ENCODE data around the gene ATXN1. TPM values are rescaled to one million over a fixed set of nuclear protein-coding genes. Genes with fewer than 3 reads are reported as not detected.

Gene ATXN1
- polyA plus RNA-seq, 1 donor = 13.6 TPM

DNA sequence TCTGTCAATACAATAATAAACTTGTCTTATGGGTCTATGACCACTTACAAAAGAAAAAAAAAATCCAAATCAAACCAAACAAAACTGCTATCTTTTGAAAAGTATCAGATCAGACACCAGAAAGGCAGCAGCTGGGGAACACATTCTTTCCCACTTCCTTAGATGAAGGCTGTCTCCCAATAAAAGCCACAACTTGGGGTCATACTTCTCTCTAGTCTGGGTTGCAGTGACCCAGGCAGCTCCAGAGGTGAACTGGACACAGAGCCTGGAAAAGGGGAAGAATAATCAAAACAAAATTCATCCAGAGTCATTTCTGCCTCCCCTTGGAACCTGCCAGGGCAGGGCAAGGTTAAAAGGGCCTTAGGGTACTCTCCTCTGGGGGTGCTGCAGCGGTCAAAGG is 19.1 kb downstream of the ATXN1 start:
- Histone ChIP-seq H3K27ac (ENCODE audit: low read length) (no peak overlapping the region), H3K9me3 (ENCODE audit: control insufficient read depth, low read depth, low read length) (no peaks in the 10 kb centered on the region), H3K4me1 (ENCODE audit: control insufficient read depth, insufficient read depth, low read length) (peaks cover 9% of the 10 kb centered on the region), H3K4me3 (ENCODE audit: low read length) (no peak overlapping the region), H3K36me3 (ENCODE audit: control insufficient read depth, insufficient read depth, low read length) (peaks cover 5% of the 10 kb centered on the region), H3K27me3 (ENCODE audit: control insufficient read depth, insufficient read depth, low read length) (no peaks in the 10 kb centered on the region)
- WGBS (ENCODE audit: insufficient coverage, low lambda C conversion rate) = no CpG with 5 or more reads among the region's 1 CpG
- DNase-seq = no peak

GRCh38 chr6:16741112-16742016 is 19.9 kb downstream of the ATXN1 start:
- no peak overlapping the region for H3K27ac ChIP-seq (ENCODE audit: low read length)
- WGBS (ENCODE audit: insufficient coverage, low lambda C conversion rate) = 67% methylated on average over 4 of the region's 8 CpGs
- H3K27me3 ChIP-seq (ENCODE audit: control insufficient read depth, insufficient read depth, low read length) = no peaks in the 10 kb centered on the region
- peaks cover 5% of the 10 kb centered on the region for H3K36me3 ChIP-seq (ENCODE audit: control insufficient read depth, insufficient read depth, low read length)
- no peak for DNase-seq
- H3K4me1 ChIP-seq (ENCODE audit: control insufficient read depth, insufficient read depth, low read length) = peaks cover 4% of the 10 kb centered on the region
- H3K4me3 ChIP-seq (ENCODE audit: low read length) = no peak overlapping the region
- H3K9me3 ChIP-seq (ENCODE audit: control insufficient read depth, low read depth, low read length) = no peaks in the 10 kb centered on the region

GRCh38 chr6:16740097-16740496 is 21.2 kb downstream of the ATXN1 start:
- no peaks in the 10 kb centered on the region for H3K9me3 ChIP-seq (ENCODE audit: control insufficient read depth, low read depth, low read length)
- H3K4me1 ChIP-seq (ENCODE audit: control insufficient read depth, insufficient read depth, low read length) = no peaks in the 10 kb centered on the region
- DNase-seq = no peak
- no peak overlapping the region for H3K27ac ChIP-seq (ENCODE audit: low read length)
- no peaks in the 10 kb centered on the region for H3K27me3 ChIP-seq (ENCODE audit: control insufficient read depth, insufficient read depth, low read length)
- H3K36me3 ChIP-seq (ENCODE audit: control insufficient read depth, insufficient read depth, low read length) = peaks cover 5% of the 10 kb centered on the region
- H3K4me3 ChIP-seq (ENCODE audit: low read length) = no peak overlapping the region

DNA sequence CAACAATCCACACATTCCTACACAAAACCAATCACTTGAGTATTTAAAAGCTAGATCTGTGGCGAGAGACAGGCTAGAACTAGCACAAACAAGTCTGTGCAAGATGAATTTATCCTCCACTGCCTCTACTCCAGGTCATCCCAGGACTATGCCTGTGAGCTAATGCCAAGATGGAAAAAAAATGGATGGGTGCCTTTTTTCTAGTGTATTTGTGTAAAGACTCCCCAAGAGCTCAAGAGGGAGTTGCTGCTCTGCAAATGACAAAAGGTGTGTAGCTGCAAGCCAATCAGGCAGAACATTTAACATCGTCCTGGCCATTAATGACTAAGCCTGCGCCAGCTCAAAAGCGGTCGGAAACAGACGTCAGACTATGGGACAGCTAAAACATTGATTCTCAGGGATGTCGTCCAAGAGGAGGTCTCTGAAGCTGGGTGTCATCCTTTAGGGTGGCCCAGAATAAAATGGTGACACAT is 21.9 kb downstream of the ATXN1 start:
- Histone ChIP-seq H3K4me3 (ENCODE audit: low read length) (no peak overlapping the region), H3K36me3 (ENCODE audit: control insufficient read depth, insufficient read depth, low read length) (peaks cover 5% of the 10 kb centered on the region), H3K4me1 (ENCODE audit: control insufficient read depth, insufficient read depth, low read length) (no peaks in the 10 kb centered on the region), H3K27me3 (ENCODE audit: control insufficient read depth, insufficient read depth, low read length) (no peaks in the 10 kb centered on the region), H3K27ac (ENCODE audit: low read length) (no peak overlapping the region), H3K9me3 (ENCODE audit: control insufficient read depth, low read depth, low read length) (no peaks in the 10 kb centered on the region)
- no peak for DNase-seq
- no CpG with 5 or more reads among the region's 7 CpGs for WGBS (ENCODE audit: insufficient coverage, low lambda C conversion rate)

DNA sequence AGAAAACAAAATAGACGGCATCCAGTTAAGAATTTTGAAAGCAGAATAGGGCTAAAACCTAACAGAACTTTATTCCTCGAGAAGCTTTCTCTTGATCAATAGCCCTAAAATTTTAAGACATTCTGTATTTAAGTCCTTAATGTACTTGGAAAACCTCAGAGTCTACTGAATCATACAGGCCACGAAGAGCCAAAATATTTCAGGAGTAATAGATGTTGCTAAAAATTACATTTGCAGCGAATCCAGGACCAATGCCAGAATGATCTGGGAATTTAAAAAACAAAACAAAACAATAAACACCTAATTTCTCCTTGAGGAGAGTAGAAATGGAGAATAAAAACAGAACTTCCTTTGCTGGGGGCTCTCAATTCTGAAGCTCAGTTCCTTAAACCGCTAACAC is 23.3 kb downstream of the ATXN1 start:
- H3K9me3 ChIP-seq (ENCODE audit: control insufficient read depth, low read depth, low read length) = no peaks in the 10 kb centered on the region
- H3K36me3 ChIP-seq (ENCODE audit: control insufficient read depth, insufficient read depth, low read length) = peaks cover 5% of the 10 kb centered on the region
- 71% methylated on average over 1 of the region's 5 CpGs for WGBS (ENCODE audit: insufficient coverage, low lambda C conversion rate)
- no peak overlapping the region for H3K4me3 ChIP-seq (ENCODE audit: low read length)
- no peaks in the 10 kb centered on the region for H3K4me1 ChIP-seq (ENCODE audit: control insufficient read depth, insufficient read depth, low read length)
- no peaks in the 10 kb centered on the region for H3K27me3 ChIP-seq (ENCODE audit: control insufficient read depth, insufficient read depth, low read length)
- no peak for DNase-seq
- H3K27ac ChIP-seq (ENCODE audit: low read length) = no peak overlapping the region

DNA sequence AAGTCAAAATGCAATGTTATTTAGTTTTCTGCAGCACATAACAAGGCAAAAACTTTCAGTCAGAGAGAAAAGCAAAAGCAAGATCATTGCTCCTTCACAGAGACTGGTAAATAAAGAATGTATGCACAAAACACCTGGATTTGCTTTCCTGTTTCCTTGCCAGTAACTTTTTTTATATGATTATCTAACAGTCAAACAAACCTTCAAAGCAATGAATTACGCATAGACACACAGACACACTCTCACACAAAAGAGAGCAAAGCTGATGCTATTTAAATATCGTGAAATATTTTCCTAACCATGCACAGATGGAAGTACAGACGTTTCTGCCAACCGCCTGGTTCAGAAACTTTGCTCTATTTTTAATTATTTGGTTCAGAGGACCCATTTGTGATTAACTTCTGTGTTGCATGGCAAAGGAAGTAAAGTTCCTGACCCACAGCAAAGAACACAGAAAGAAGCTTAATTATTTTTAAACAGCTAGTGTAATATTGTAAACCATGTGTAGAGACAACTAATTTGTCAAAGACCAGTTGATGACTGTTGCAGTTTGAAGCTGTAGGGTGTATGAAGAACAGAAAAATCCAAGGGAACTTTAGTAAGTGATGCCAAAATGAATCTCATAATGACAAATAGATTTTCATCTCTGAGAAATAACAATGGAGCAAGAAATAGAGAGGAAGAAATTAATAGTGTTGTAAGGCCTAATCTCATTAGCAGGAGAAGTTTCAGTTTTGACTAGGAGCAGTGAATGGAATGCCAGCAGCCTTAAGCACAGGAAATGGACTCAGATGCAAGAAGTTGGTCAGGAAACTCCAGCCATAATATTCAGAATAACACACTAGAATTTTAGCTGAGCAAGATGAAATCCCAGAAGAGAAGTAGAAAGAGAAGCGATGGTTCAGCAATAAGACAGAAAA is 24.1 kb downstream of the ATXN1 start:
- Histone ChIP-seq H3K27me3 (ENCODE audit: control insufficient read depth, insufficient read depth, low read length) (no peaks in the 10 kb centered on the region), H3K4me1 (ENCODE audit: control insufficient read depth, insufficient read depth, low read length) (peaks cover under 1% of the 10 kb centered on the region), H3K36me3 (ENCODE audit: control insufficient read depth, insufficient read depth, low read length) (peaks cover 5% of the 10 kb centered on the region), H3K27ac (ENCODE audit: low read length) (peak overlapping the region; percentile 18), H3K4me3 (ENCODE audit: low read length) (no peak overlapping the region), H3K9me3 (ENCODE audit: control insufficient read depth, low read depth, low read length) (no peaks in the 10 kb centered on the region)
- DNase-seq = no peak
- WGBS (ENCODE audit: insufficient coverage, low lambda C conversion rate) = 62% methylated on average over 2 of the region's 5 CpGs

GRCh38 chr6:16735014-16735413 is 26.2 kb downstream of the ATXN1 start:
- Histone ChIP-seq H3K27me3 (ENCODE audit: control insufficient read depth, insufficient read depth, low read length) (no peaks in the 10 kb centered on the region), H3K4me3 (ENCODE audit: low read length) (no peak overlapping the region), H3K9me3 (ENCODE audit: control insufficient read depth, low read depth, low read length) (no peaks in the 10 kb centered on the region), H3K36me3 (ENCODE audit: control insufficient read depth, insufficient read depth, low read length) (peaks cover 5% of the 10 kb centered on the region), H3K27ac (ENCODE audit: low read length) (no peak overlapping the region), H3K4me1 (ENCODE audit: control insufficient read depth, insufficient read depth, low read length) (peaks cover 18% of the 10 kb centered on the region)
- 60% methylated on average over 2 of the region's 2 CpGs for WGBS (ENCODE audit: insufficient coverage, low lambda C conversion rate)
- DNase-seq = no peak

GRCh38 chr6:16733085-16733484 is 28.2 kb downstream of the ATXN1 start:
- no peak overlapping the region for H3K27ac ChIP-seq (ENCODE audit: low read length)
- peaks cover 28% of the 10 kb centered on the region for H3K4me1 ChIP-seq (ENCODE audit: control insufficient read depth, insufficient read depth, low read length)

DNA sequence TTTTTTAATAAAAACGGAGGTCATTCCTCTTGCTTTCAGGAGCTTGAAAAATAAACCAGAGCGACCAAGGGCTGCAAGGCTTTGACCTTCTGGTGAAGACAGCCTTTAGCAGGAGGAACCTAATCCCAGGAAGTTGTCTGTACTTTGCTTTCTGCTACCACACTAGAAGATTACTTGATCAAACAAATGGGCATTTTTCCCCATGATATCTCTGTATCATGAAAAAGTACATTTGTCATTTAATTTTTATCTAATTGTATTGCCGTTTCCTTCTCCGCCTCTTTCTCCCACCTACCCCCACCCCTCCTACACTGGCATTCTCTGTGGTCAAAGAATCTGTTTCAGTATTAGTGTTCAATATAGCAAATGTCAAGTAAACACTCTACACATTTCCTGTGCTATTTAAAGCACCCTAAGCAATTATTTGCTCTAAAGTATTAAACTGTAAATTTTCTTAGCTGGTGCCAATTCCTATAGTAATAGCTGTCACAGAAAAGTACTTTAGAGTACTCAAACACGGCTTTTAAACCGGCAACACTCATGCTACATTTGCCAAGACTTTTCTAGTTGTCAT is 29.7 kb downstream of the ATXN1 start:
- H3K4me3 ChIP-seq (ENCODE audit: low read length) = no peak overlapping the region
- H3K9me3 ChIP-seq (ENCODE audit: control insufficient read depth, low read depth, low read length) = no peaks in the 10 kb centered on the region
- no peaks in the 10 kb centered on the region for H3K27me3 ChIP-seq (ENCODE audit: control insufficient read depth, insufficient read depth, low read length)
- H3K36me3 ChIP-seq (ENCODE audit: control insufficient read depth, insufficient read depth, low read length) = no peaks in the 10 kb centered on the region
- no peak for DNase-seq
- H3K4me1 ChIP-seq (ENCODE audit: control insufficient read depth, insufficient read depth, low read length) = peaks cover 33% of the 10 kb centered on the region
- peak overlapping the region; percentile 29 for H3K27ac ChIP-seq (ENCODE audit: low read length)
- 39% methylated on average over 4 of the region's 6 CpGs for WGBS (ENCODE audit: insufficient coverage, low lambda C conversion rate)

More at GRCh38 chr6:16733085-16733484, 28.2 kb downstream of the ATXN1 start:
- no peak overlapping the region for H3K4me3 ChIP-seq (ENCODE audit: low read length)
- H3K9me3 ChIP-seq (ENCODE audit: control insufficient read depth, low read depth, low read length) = no peaks in the 10 kb centered on the region
- DNase-seq = no peak
- no CpG with 5 or more reads among the region's 6 CpGs for WGBS (ENCODE audit: insufficient coverage, low lambda C conversion rate)
- no peaks in the 10 kb centered on the region for H3K27me3 ChIP-seq (ENCODE audit: control insufficient read depth, insufficient read depth, low read length)
- H3K36me3 ChIP-seq (ENCODE audit: control insufficient read depth, insufficient read depth, low read length) = no peaks in the 10 kb centered on the region

All from large intestine (tissue), 3 donors.